NT2/D1 (cell line): ENCODE measurements around the gene GALK2.
"Not testable (repeated sequence)": the region's sequence is repeated elsewhere in the genome, so short reads cannot be mapped to it uniquely, and the experiment has no call there.

Source experiments
- SUZ12 ChIP-seq: IDR thresholded peaks from 2 replicates; pipeline ENCODE4 v1.6.1; 2011; ENCODE audit not compliant: insufficient read length, insufficient read depth; ENCODE audit errors: extremely low read depth
- YY1 ChIP-seq: IDR thresholded peaks from 2 replicates; pipeline ENCODE4 v1.6.1; 2011; ENCODE audit not compliant: insufficient read length, insufficient read depth

DNA sequence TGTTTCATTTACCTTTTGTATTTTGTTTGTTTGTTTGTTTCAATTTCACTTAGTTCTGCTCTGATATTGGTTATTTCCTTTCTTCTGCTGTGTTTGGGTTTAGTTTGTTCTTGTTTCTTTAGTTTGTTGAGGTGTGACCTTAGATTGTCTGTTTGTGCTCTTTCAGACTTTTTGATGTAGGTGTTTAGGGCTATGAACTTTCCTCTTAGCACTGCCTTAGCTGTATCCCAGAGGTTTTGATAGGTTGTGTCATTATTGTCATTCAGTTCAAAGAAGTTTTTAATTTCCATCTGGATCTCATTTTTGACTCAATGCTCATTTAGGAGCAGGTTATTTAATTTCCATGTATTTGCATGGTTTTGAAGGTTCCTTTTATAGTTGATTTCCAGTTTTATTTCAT is 38.1 kb downstream of the GALK2 start:
- not testable (repeated sequence) for TF ChIP-seq SUZ12, YY1
